Measurements from ENCODE around the gene SEMA6A.
"Not testable (repeated sequence)": the region's sequence is repeated elsewhere in the genome, so short reads cannot be mapped to it uniquely, and the experiment has no call there.

The SEMA6A gene

GRCh38 chr5:116553366-116553765 lies 21.3 kb downstream of the SEMA6A start:
- H3K4me3 ChIP-seq (replicated peaks; ENCODE audit: low read depth, low read length), result no peak overlapping the region
- DNase-seq (ENCODE audit: low read depth), result no peak
- TF ChIP-seq, protein P1, sequence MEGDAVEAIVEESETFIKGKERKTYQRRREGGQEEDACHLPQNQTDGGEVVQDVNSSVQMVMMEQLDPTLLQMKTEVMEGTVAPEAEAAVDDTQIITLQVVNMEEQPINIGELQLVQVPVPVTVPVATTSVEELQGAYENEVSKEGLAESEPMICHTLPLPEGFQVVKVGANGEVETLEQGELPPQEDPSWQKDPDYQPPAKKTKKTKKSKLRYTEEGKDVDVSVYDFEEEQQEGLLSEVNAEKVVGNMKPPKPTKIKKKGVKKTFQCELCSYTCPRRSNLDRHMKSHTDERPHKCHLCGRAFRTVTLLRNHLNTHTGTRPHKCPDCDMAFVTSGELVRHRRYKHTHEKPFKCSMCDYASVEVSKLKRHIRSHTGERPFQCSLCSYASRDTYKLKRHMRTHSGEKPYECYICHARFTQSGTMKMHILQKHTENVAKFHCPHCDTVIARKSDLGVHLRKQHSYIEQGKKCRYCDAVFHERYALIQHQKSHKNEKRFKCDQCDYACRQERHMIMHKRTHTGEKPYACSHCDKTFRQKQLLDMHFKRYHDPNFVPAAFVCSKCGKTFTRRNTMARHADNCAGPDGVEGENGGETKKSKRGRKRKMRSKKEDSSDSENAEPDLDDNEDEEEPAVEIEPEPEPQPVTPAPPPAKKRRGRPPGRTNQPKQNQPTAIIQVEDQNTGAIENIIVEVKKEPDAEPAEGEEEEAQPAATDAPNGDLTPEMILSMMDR (IDR thresholded peaks at IDR 0.05; ENCODE audit: low read length, missing control alignments), result no peak

GRCh38 chr5:116550082-116550481 lies 24.5 kb downstream of the SEMA6A start:
- TF ChIP-seq, protein P1 (IDR thresholded peaks at IDR 0.05; ENCODE audit: low read length, missing control alignments), result no peak
- H3K4me3 ChIP-seq (replicated peaks; ENCODE audit: low read depth, low read length), result no peak overlapping the region
- no peak for DNase-seq (ENCODE audit: low read depth)

- TF ChIP-seq, protein P1 (IDR thresholded peaks at IDR 0.05; ENCODE audit: low read length, missing control alignments), result no peak
- no peak overlapping the region for H3K4me3 ChIP-seq (replicated peaks; ENCODE audit: low read depth, low read length)
- DNase-seq (ENCODE audit: low read depth), result no peak
Measured at GRCh38 chr5:116546743-116547124, 27.9 kb downstream of the SEMA6A start.

DNA sequence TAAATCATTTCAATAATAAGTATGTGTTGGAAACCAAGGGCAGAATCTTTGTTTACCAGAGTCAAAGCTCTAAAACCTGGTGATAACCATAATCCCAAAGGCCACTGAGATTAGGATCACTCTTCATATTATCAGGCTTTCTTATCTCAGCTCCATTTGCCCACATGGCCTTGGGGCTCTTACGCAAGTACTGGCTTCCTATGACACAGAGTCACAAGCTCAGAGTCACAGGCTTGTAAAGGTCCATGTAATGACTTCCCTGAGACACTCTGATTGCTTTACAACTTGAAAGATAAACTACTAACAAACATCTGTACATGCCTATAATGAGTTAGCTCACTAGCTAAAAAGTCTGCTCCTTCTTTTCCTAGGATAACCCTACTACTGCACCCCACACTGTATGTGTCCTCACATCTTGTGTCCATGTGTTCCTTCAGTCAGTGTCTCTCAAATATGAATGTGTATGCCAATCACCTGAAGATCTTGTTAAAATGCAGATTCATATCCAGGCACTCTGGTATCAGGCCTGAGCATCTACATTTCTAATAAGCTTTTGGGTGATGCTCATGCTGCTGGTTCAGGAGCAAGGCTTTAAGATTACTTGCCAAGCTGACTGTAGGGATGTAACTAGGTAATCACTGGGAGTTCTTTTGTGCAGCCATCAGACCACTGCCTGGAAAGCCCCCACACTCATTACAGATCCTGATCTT lies 28.4 kb downstream of the SEMA6A start:
- no peak overlapping the region for H3K4me3 ChIP-seq (replicated peaks; ENCODE audit: low read depth, low read length)
- TF ChIP-seq, protein P1 (IDR thresholded peaks at IDR 0.05; ENCODE audit: low read length, missing control alignments), result no peak
- no peak for DNase-seq (ENCODE audit: low read depth)

DNA sequence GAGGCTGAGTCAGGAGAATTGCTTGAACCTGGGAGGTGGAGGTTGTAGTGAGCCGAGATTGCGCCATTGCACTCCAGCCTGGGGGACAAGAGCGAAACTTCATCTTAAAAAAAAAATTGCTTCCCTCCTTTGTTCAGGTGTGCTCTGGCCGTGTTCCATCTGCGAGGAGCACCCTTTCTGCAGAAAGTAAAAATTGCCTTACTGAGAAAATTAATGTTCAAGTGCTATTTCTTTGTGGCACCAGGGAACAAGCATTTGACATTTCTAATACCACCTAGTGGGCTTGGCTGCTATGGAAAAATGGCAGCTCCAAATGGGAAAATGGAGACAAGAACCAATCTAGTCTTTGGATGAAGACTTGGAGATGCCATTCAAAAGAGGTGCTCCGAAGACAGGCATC lies 29.2 kb downstream of the SEMA6A start:
- not testable (repeated sequence) for DNase-seq (ENCODE audit: low read depth); H3K4me3 ChIP-seq (replicated peaks; ENCODE audit: low read depth, low read length)

GRCh38 chr5:116544531-116545241 lies 29.9 kb downstream of the SEMA6A start:
- H3K4me3 ChIP-seq (replicated peaks; ENCODE audit: low read depth, low read length), result no peak overlapping the region
- DNase-seq (ENCODE audit: low read depth), result no peak
- TF ChIP-seq, protein P1 (IDR thresholded peaks at IDR 0.05; ENCODE audit: low read length, missing control alignments), result no peak

GRCh38 chr5:116543501-116543900 lies 31.1 kb downstream of the SEMA6A start:
- TF ChIP-seq, protein P1 (IDR thresholded peaks at IDR 0.05; ENCODE audit: low read length, missing control alignments), result no peak
- DNase-seq (ENCODE audit: low read depth), result no peak
- H3K4me3 ChIP-seq (replicated peaks; ENCODE audit: low read depth, low read length), result no peak overlapping the region
